GM18868 (cell line): ENCODE measurements around the gene KRT17.
A peak's percentile ranks its signal among the peaks of the same experiment; 100 is the strongest.

Experiments used
- ATAC-seq: cut with Tn5 transposase; IDR thresholded peaks from one replicate; pipeline ENCODE4 v1.9.1; 2021; ENCODE audit warnings: mild to moderate bottlenecking, moderate library complexity; ENCODE audit not compliant: unreplicated experiment

KRT17 gene

DNA sequence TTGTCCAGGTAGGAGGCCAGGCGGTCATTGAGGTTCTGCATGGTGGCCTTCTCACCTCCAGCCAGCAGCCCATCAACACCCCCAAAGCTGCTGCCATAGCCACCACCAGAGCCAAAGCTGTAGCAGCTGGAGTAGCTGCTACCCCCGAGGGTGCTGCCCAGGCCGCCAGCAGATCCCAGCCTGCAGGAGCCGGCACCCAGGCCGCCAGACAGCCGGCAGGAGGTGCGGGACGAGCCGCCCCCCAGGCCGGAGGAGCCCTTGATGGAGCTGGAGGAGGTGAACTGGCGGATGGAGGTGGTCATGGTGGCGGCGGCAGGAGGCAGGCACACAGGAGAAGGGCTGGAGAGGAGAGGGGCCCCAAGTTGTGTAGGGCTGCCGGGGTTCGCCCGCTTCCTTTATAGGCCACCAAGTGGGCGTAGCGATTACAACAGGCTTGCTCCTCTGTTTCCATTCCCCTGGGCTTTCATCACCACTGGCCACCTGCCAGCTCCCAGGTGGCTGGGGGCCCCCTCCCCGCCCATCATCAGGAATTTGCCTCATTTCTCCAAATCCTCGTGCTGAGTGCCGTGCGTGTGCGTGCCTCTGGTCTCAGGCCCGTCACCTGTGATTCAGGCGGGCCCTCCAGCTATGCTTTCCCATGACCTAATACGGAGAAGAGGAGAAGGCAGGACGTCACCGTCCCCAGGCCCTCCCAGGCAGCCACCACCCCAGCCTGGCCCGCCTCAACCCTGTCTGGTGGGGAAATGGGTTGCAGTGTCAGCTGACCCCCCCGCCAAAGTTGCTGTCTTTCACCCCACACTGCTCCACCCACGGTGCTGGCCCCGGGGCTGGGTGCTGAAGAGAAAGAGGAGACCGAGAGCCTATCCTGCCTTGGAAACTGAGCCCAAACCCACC, at the start of gene KRT17:
Gene KRT17, minus strand, starts transcription at position 368 of the 894 bp plus-strand sequence. Its CDS starts 66 bp downstream, at position 302.
- ATAC-seq = no peak

DNA sequence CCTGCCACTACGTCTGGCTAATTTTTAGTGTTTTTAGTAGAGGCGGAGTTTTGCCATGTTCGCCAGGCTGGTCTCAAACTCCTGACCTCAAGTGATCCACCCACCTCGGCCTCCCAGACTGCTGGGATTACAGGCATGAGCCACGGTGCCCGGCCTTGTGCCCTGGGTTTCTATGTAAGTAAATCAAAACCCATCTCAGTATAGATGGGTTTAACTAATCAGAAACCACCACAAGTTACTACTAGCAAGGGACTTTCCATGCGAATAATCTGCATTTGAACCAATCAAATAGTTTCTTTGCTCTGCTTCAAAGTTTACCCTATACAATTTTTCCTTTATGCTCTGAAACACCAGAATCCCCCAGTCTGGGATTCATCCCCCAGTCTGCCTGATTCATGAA, 47.8 kb upstream of the KRT17 start:
- no peak for ATAC-seq

DNA sequence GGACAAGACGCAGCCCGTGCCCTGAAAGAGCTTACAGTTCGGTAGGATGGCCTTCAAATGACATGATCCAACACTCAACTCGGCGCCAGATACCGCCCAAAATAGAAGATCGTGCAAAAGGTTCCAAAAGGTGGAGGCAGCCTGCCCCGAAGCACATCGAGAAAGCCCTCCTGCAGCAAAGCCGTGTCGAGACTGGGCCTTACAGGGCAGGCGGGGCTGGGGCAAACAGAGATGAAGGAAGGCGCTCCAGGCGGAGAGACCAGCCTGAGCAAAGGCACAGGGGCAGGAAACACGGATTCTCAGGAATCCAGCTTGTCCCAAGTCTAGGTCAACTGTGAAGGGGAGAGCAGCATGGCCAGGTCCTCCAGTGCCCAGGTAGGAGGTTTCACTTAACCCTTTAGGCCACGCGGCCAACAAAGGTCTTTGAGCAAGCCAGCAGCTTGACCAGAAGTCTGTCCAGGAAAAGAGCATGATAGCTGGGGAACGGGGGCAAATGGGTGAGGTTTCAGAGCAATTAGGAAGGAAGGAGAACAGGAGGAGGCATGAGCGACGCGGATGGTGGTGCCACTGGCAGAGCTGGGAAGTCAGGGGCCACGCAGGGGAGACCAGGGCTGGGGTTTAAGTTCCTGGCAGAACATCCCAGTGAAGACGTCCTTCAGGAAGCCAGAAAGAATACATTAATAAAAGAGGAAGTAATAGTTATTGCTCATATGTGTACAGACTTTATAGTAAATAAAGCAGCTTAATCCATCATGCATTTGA, 43.1 kb upstream of the KRT17 start:
- no peak for ATAC-seq

DNA sequence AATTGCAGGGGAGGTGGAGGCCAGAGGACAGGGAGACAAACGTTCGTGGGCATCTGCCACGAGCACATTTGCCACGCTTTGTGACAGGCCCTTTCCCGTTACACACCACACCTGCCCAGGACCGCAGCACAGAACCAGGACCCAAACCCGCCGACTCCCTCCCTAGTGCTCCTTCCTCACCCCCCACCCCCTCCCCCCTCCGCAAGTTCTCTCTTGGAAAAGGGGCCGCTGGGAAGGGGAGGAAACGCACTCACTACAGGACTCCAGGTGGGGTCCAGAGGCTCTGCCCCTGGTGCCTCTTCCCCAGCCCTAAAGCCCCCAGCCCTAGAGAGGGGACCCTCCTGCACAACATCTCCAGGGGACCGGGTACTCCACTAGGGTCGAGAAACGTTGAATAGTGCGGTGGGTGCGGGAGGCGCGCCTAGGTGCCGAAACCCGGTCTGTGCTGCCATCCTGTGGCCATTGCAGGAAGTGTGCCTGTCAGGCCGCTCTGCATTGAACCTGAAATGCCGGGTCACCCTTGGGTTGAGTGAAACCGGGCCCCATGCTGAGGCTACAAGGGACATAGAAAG, 42.4 kb upstream of the KRT17 start:
- ATAC-seq = peak; percentile 45

GRCh38 chr17:41666237-41666641, 41.9 kb upstream of the KRT17 start:
- ATAC-seq = peak; percentile 46

- peak; percentile 73 for ATAC-seq
These were observed 41.3 kb upstream of the KRT17 start for GRCh38 chr17:41665566-41666236.

DNA sequence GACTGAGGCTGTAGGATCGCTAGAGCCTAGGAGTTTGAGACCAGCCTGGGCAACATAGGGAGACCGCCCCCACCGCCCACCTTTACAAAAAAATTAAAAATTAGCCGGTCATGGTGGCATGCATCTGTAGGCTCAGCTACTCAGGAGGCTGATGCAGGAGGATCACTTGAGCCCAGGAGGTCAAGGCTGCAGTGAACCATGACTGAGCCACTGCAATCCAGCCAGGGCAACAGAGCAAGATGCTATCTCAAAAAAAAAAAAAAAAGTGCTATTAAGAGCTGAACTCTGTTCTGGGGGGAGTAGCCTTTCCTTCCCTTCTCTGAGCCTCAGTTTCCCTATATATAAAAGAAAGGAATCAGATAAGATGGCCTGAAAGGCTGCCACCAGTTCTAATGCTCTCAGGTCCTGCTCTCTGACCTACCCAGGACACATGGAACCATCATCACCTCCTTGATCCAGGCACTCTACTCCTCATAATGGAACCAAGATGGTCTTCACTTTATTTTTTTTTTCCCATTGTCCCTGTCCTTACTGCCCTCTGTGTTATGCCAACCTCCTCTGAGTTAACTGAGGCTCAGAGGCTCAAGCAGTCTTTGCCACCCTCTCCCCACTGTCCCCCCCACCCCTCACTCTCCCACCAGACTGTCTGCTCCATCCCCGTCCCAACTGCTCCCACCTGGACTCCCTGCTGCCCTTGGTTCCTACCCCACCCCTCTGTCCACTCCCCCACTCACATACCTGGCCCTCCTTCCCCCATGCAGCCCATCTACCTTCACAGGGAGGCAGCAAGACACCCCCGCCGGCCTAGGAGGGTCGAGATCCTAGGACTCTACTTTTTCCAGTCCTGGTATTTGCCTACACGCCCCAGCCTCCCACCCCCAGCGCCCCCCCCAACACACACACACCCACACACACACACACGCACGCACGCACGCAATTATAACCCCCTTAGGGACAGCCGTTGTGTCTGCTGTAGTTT, 40.5 kb upstream of the KRT17 start:
- ATAC-seq = no peak

DNA sequence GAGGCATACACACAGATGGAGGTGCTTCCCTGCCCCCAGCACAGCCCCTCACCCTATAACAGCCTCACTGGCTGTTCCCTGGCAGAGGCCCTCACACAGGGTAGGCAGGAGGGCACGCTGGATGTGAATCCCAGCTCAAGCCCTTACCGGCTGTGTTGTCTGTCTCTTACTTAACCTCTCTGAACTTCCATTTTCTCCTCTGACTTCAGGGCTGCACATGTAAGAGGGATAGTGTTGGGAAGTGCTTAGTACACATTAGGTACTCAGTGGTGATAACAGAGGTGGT, 39.7 kb upstream of the KRT17 start:
- ATAC-seq = no peak

GRCh38 chr17:41663451-41664171, 39.2 kb upstream of the KRT17 start:
- no peak for ATAC-seq

GRCh38 chr17:41660221-41660711, 35.9 kb upstream of the KRT17 start:
- ATAC-seq = no peak

- no peak for ATAC-seq
These were observed 35.2 kb upstream of the KRT17 start for GRCh38 chr17:41659427-41660212.

DNA sequence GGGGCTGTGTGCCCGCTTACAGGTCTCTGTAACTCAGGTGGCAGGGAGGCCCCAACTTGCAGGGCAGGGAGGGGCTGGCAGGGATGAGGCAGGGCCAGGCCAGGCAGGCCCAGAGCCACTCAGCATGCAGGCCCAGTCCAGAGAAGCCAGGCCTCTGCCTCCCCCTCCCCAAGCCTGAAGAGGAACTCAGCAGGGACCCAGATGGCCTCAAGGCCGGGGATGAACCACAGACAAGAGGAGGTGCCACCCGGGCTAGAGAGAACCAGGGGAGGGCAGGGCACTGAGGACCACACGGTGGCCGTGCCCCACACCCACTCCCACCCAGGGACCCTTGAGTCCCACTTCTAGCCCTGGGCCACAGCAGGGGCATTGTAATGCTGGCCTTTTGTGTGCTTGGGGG, 34.5 kb upstream of the KRT17 start:
- no peak for ATAC-seq

DNA sequence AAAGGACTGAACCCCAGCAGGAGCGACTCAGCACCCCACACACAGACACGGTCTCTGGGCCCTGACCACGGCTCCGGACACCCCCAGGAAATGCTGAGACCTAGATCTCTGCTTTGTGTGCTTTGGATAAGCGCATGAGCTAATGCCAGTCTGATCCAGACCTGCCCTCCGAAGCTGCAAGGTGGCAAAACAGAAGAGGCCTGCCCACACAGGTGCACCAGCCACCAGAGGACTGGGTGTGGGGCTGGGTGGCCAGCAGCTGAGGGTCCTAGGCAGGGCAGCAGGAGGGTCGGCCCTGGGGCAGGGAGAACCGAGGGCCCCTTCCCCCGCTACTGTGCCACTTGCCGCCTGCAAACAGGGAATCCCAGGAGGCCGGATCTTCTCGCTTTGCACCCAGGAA, 33.6 kb upstream of the KRT17 start:
- ATAC-seq = no peak

DNA sequence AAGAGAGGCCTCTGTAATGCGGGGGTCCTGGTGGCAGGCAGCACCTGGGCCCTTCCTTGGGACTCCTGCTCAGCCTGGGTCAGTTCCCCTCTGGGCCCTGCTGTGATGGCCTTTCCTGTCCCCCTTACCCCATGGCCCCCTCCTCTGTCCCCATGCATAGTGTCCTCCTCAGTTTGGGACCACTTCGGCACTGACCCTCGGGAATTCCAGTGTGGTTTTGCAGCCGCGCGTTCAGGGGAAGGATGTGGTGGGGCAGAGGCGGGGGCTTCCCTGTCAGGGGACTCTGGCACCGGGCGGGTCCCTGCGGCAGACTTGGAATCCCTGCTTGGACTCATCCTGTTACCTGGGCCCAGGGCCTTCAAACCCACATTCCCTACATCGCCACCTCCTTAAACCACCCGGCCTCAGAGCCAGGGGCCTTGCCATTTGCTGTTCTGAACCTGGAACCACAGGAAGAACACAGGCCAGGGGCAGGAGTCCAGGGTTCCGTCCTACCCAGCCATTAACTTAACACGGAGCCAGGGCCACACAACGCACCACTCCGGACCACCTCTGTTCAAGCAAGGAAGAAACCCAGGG, 32.9 kb upstream of the KRT17 start:
- no peak for ATAC-seq

DNA sequence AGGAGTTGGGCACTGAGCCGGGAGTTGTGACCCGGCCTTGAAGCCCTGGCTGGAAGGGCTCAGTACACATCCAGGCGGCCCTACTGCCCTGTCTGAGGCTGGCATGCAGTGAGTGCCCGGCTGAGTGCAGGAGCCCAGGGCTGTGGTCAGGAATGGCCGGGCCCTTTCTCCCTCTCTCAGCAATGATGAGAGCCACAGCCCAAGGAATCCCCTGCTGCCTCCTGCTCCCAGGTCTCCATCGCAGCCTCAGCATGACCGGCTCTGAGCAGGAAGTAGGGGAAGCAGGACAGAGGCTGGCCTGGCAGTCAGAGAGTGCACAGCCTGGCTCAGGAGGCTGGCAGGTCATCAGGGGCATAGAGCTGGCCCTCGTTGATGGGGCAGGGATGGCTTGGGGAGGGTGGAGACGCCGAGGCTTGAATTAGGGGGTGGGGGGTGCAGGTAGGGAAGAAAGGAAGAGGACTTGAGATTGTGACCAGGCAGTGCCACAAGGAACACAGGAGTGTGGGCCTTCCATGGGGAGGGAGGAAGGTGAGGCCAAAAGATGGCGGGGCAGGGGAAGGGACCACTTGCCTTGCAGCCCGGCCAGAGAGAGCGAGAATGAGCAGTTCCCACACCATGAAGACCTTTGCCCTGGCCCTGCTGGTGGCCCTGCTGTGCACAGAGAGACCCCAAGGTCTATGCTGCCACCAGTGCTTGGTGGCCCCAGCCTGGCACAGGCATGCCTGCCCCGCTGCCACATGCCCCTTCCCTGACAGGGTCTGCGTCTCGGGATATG, 32.1 kb upstream of the KRT17 start:
- no peak for ATAC-seq

GRCh38 chr17:41655611-41656111, 31.3 kb upstream of the KRT17 start:
- ATAC-seq = no peak
